K562 (cell line): ENCODE results near the gene CNPPD1. TPM values are rescaled to one million over a fixed set of nuclear protein-coding genes. Genes with fewer than 3 reads are reported as not detected.

Experiments
- ARID2 ChIP-seq: fragments of 450-650 bp; IDR thresholded peaks from 2 replicates; pipeline ENCODE4 v1.6.1; 2017; ENCODE audit warnings: antibody characterized with exemption, mild to moderate bottlenecking
- ATF1 ChIP-seq, 2 experiments: fragments of 450-650 bp in 1 of 2; IDR thresholded peaks; 2 replicates each; pipeline ENCODE4 v1.6.1; 2016; ENCODE audit warnings: missing compliant biosample characterization in 1 of 2, missing genetic modification characterization in 1 of 2
- BCOR ChIP-seq: fragments of 450-650 bp; IDR thresholded peaks from 2 replicates; pipeline ENCODE4 v1.6.1; 2016
- CBFA2T3 ChIP-seq: fragments of 450-650 bp; IDR thresholded peaks from 2 replicates; pipeline ENCODE4 v1.6.1; 2017
- E2F1 ChIP-seq: sonication (generic); formaldehyde crosslinking; IDR thresholded peaks from 2 replicates; pipeline ENCODE4 v1.8.1; 2023; ENCODE audit warnings: mild to moderate bottlenecking, missing genetic modification reagents, moderate library complexity
- EHMT2 ChIP-seq: fragments of 450-650 bp; IDR thresholded peaks from 2 replicates; pipeline ENCODE4 v1.6.1; 2018; ENCODE audit warnings: antibody characterized with exemption
- ESRRB ChIP-seq: fragments of 250-450 bp; sonication (Bioruptor Pico); IDR thresholded peaks from 2 replicates; pipeline ENCODE4 v1.5.0; 2020; ENCODE audit warnings: mild to moderate bottlenecking, moderate library complexity, borderline replicate concordance
- ETS2 ChIP-seq: IDR thresholded peaks from 2 replicates; pipeline ENCODE4 v1.6.1; 2016; ENCODE audit warnings: borderline replicate concordance, missing genetic modification characterization, mild to moderate bottlenecking, moderate library complexity, missing compliant biosample characterization; ENCODE audit not compliant: poor library complexity, severe bottlenecking
- HDGF ChIP-seq: fragments of 450-650 bp; IDR thresholded peaks from 2 replicates; pipeline ENCODE4 v1.6.1; 2016
- HEY1 ChIP-seq: fragments of 250-450 bp; sonication (Bioruptor Pico); IDR thresholded peaks from 2 replicates; pipeline ENCODE4 v1.5.0; 2020; ENCODE audit warnings: mild to moderate bottlenecking, moderate library complexity, borderline replicate concordance
- MLLT1 ChIP-seq, 2 experiments: fragments of 450-650 bp; IDR thresholded peaks; 2 replicates each; pipeline ENCODE4 v1.6.1; 2016
- SOX6 ChIP-seq: fragments of 450-650 bp; IDR thresholded peaks from 2 replicates; pipeline ENCODE4 v1.6.1; 2014; ENCODE audit warnings: mild to moderate bottlenecking
- TCF7L2 ChIP-seq: fragments of 150-350 bp; IDR thresholded peaks from 2 replicates; pipeline ENCODE4 v1.6.1; 2016; ENCODE audit warnings: low read depth, mild to moderate bottlenecking, low read length, moderate library complexity
- ZNF224 ChIP-seq: sonication (generic); formaldehyde crosslinking; IDR thresholded peaks from 2 replicates; pipeline ENCODE4 v1.8.0; 2022; ENCODE audit warnings: mild to moderate bottlenecking, missing genetic modification reagents
- ZNF583 ChIP-seq: fragments of 250-450 bp; sonication (Bioruptor Pico); IDR thresholded peaks from 2 replicates; pipeline ENCODE4 v1.4.0; 2020
- polyA plus RNA-seq, 8 experiments: library from polyadenylated mRNA; depleted of rRNA in 4 of 8; stranded (reverse) in 5 of 8; unstranded in 3 of 8; fragments of >200 nt; fragmentation: Nextera tagmentation in 2 of 8; fragmentation: Illumina TruSeq in 1 of 8; extraction: Ambion mirVana in 2 of 8; extraction: Trizol in 1 of 8; gene quantifications; 2 replicates each; pipeline versions ENCODE4 v1.2.1 to v1.2.3, GENCODE V29; 2011 to 2014; ENCODE audit warnings: inconsistent platforms in 1 of 8, missing spikeins in 1 of 8
- total RNA-seq, 7 experiments: library from RNA; depleted of rRNA in 6 of 7; stranded (reverse); fragments of >200 nt in 6 of 7; fragmentation: Illumina TruSeq in 2 of 7; extraction: Trizol in 2 of 7; gene quantifications; 2 replicates each; pipeline versions ENCODE4 v1.2.1 to v1.2.3, GENCODE V29; 2011 to 2021; ENCODE audit warnings: low replicate concordance in 1 of 7
- TF ChIP-seq, protein P1 (sequence below): fragments of 200-800 bp; sonication (Bioruptor generic); IDR thresholded peaks from 2 replicates; pipeline ENCODE4 v1.6.1; 2017; ENCODE audit warnings: missing genetic modification characterization, missing compliant biosample characterization
- TF ChIP-seq, protein P2 (sequence below): fragments of 450-650 bp; IDR thresholded peaks from one replicate; pipeline ENCODE4 v1.6.1; 2018; ENCODE audit warnings: mild to moderate bottlenecking, moderate library complexity; ENCODE audit not compliant: partially characterized antibody

CNPPD1 gene
- total and polyA plus RNA-seq, 9 of the 15 experiments (the other 6 are each of a cell fraction or from before 2014, with no cell fraction given): 9.9 to 53.5 (median 27.0) TPM

DNA sequence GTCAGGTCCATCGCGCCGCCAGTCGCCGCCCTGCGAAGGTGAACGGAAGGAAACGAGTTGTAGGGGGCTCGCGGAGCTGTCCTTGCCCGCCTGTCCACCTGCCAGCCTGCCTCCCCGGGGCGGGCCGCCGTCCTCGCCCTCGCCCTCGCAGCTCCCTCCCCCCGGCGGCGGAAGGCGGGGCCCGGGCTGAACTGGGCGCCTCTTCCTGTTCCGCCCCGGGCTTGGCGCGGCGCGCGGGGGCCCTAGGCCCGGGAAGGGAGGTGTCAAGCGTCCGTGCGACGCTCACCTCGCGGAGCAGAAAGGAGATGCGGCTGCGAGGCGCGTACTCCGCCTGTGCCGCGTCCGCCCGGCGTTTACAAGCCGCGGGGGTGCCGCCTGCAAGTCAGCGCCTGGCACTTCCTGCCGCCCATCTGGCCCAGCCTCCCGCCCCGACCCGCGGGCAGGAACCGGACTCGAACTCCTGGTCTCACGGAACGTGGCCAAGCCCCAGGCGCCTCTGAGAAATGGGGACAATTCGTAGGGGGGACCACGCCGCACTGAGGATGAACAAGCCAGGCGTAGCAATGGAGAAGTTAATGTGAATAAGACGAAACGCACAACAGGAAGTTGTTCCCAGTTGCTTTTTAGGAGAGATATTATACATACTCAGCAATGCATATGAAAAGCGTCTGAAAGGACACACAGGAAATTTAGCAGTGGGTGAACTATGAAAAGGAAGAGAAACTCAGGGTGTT is at the start of gene CNPPD1 (continued):
- TF ChIP-seq, protein P1, sequence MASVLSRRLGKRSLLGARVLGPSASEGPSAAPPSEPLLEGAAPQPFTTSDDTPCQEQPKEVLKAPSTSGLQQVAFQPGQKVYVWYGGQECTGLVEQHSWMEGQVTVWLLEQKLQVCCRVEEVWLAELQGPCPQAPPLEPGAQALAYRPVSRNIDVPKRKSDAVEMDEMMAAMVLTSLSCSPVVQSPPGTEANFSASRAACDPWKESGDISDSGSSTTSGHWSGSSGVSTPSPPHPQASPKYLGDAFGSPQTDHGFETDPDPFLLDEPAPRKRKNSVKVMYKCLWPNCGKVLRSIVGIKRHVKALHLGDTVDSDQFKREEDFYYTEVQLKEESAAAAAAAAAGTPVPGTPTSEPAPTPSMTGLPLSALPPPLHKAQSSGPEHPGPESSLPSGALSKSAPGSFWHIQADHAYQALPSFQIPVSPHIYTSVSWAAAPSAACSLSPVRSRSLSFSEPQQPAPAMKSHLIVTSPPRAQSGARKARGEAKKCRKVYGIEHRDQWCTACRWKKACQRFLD (CRISPR knock-in tag): no peak; the same call in 1 of the 2 replicates
- TF ChIP-seq, protein P2, sequence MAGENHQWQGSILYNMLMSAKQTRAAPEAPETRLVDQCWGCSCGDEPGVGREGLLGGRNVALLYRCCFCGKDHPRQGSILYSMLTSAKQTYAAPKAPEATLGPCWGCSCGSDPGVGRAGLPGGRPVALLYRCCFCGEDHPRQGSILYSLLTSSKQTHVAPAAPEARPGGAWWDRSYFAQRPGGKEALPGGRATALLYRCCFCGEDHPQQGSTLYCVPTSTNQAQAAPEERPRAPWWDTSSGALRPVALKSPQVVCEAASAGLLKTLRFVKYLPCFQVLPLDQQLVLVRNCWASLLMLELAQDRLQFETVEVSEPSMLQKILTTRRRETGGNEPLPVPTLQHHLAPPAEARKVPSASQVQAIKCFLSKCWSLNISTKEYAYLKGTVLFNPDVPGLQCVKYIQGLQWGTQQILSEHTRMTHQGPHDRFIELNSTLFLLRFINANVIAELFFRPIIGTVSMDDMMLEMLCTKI: no peak
- TF ChIP-seq EHMT2: no peak
- TF ChIP-seq ESRRB: no peak
- no peak for TF ChIP-seq ZNF583 (CRISPR knock-in tag)
- no peak for TF ChIP-seq HDGF
- no peak for TF ChIP-seq TCF7L2
- TF ChIP-seq ATF1 (CRISPR knock-in tag; IDR thresholded peaks at IDR 0.05): no peak
- peak; percentile 53 for TF ChIP-seq ATF1 (tag; IDR thresholded peaks at IDR 0.05)
- TF ChIP-seq BCOR: no peak
- no peak for TF ChIP-seq ETS2
- TF ChIP-seq ZNF224 (CRISPR knock-in tag): no peak
- no peak for TF ChIP-seq HEY1 (CRISPR knock-in tag)
- TF ChIP-seq E2F1 (CRISPR knock-in tag): peak; percentile 57; the same call in 1 of the 2 replicates
- TF ChIP-seq SOX6: peak; percentile 45; the same call in 1 of the 2 replicates
- TF ChIP-seq MLLT1 (IDR thresholded peaks at IDR 0.05): no peak
- TF ChIP-seq ARID2: no peak
- no peak for TF ChIP-seq CBFA2T3
